ENCODE data around the gene FAM76B.

Gene FAM76B

GRCh38 chr11:95728790-95729189 is 60.8 kb downstream of the FAM76B start:
- no peak for DNase-seq

GRCh38 chr11:95728094-95728493 is 61.5 kb downstream of the FAM76B start:
- DNase-seq: no peak

GRCh38 chr11:95727620-95728019 is 62.0 kb downstream of the FAM76B start:
- DNase-seq: no peak

GRCh38 chr11:95727111-95727510 is 62.5 kb downstream of the FAM76B start:
- DNase-seq: no peak

GRCh38 chr11:95725196-95725595 is 64.4 kb downstream of the FAM76B start:
- DNase-seq: no peak

- DNase-seq: no peak
Observed at GRCh38 chr11:95723361-95723942, 66.1 kb downstream of the FAM76B start.

GRCh38 chr11:95720195-95720594 is 69.4 kb downstream of the FAM76B start:
- DNase-seq: no peak
